ENCODE data around the gene RPAP2. TPM values are rescaled to one million over a fixed set of nuclear protein-coding genes. Genes with fewer than 3 reads are reported as not detected.

Gene RPAP2
- total and polyA plus RNA-seq, 2 donors (not counting 3 experiments of a cell fraction or from before 2014, with no cell fraction given): 4.3 to 24.9 TPM

DNA sequence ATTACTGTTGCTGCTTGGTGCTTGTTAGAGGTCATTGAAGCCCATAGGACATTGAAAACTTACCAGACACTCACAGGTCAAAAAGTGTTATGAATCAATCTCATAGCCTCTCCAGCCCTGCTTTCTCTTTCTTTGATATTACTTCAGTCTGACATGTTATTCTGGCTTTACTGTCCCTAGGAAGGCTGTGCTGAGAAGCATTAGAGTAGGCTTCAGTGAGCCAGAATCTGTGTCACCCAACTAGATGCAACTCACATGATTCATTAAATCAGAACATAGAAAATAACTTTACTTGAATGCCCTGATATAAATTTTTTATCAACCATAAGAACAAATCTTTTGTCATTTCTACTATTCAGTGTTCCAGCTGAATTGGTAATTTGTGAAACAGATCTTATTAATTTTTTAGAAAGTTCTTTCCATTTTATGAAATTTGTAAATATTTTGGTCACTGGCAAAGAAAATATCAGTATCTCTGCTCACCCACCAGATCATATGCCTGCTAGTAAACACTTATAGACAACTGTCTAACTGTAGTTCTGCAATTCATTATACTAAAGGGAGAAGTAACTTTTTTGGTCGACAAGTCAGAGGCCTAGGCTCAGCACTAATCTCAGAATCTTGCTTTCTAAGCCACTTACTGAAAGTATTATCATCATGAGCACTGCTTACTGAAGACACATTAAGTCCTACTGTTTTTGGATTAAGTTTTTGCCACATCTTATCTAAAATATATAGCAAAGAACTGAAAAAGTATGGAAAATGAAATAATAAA lies 48.2 kb downstream of the RPAP2 start:
- H3K27ac ChIP-seq (ENCODE audit: insufficient read depth, low read depth, low read length): no peak overlapping the region
- DNase-seq (ENCODE audit: low read depth, low spot score) (no peak), FAIRE-seq (no peak)
- ChIA-PET CTCF (interaction anchor here (1.3 kb wide), 1 partner anchor 29 kb away, joined by 5 read pairs; no protein-coding TSS in a partner anchor), POLR2A (no interaction called here)
- H3K9me1 ChIP-seq (replicated peaks; ENCODE audit: control insufficient read depth, extremely low read depth, insufficient read depth, low read length): no peaks in the 10 kb centered on the region
- H3K9me3 ChIP-seq (replicated peaks; ENCODE audit: control insufficient read depth, insufficient read depth, low read length): no peaks in the 10 kb centered on the region
- H3K4me1 ChIP-seq (ENCODE audit: control insufficient read depth, extremely low read depth, insufficient read depth, low read length): no peaks in the 10 kb centered on the region
- intact Hi-C loops (cut with micrococcal nuclease) (no loop called here), dilution Hi-C loops (cut with MboI; ENCODE audit: extremely low pct_ligation_motif_present, low sequenced_read_pairs) (no loop called here)
- H3K4me3 ChIP-seq (replicated peaks in 1 of 3; ENCODE audit: insufficient read depth in 1 of 3, low read depth in 1 of 3, low read length in 3 of 3): no peak overlapping the region
- H3K36me3 ChIP-seq (ENCODE audit: control insufficient read depth in 2 of 2, extremely low read depth in 1 of 2, insufficient read depth in 2 of 2, low read length in 2 of 2): no peaks in the 10 kb centered on the region
- H4K20me1 ChIP-seq (replicated peaks; ENCODE audit: control insufficient read depth, extremely low read depth, insufficient read depth, low read length): no peaks in the 10 kb centered on the region
- no peaks in the 10 kb centered on the region for H3K27me3 ChIP-seq (ENCODE audit: control insufficient read depth in 2 of 2, insufficient read depth in 2 of 2, low read length in 2 of 2)
- no peaks in the 10 kb centered on the region for H3K79me2 ChIP-seq (ENCODE audit: control insufficient read depth, insufficient read depth, low read length)
- no peak overlapping the region for H3K9ac ChIP-seq (replicated peaks; ENCODE audit: extremely low read depth, insufficient read depth, low read length)
- no peak for TF ChIP-seq GATA2 (IDR thresholded peaks at IDR 0.05; ENCODE audit: insufficient read depth, insufficient read length, low read depth, low read length)
- TF ChIP-seq, protein P1, sequence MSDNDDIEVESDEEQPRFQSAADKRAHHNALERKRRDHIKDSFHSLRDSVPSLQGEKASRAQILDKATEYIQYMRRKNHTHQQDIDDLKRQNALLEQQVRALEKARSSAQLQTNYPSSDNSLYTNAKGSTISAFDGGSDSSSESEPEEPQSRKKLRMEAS (IDR thresholded peaks at IDR 0.05; ENCODE audit: insufficient read depth, insufficient read length): no peak
- no peak for TF ChIP-seq MYC (IDR thresholded peaks at IDR 0.05; ENCODE audit: low read depth, low read length)
- no peak for TF ChIP-seq JUN (IDR thresholded peaks at IDR 0.05; ENCODE audit: borderline replicate concordance, insufficient read depth, insufficient read length, low read depth)
- TF ChIP-seq POLR2A (IDR thresholded peaks at IDR 0.05; ENCODE audit: low read depth, low read length): no peak
- no peak for TF ChIP-seq POLR2AphosphoS5 (IDR thresholded peaks at IDR 0.05; ENCODE audit: insufficient read depth, low read depth, low read length)
- TF ChIP-seq FOS (IDR thresholded peaks at IDR 0.05; ENCODE audit: borderline replicate concordance, insufficient read depth, low read length): no peak
- no peak for TF ChIP-seq EZH2 (IDR thresholded peaks at IDR 0.05; ENCODE audit: borderline replicate concordance, low read depth, low read length, severe bottlenecking)
- TF ChIP-seq, protein P2, sequence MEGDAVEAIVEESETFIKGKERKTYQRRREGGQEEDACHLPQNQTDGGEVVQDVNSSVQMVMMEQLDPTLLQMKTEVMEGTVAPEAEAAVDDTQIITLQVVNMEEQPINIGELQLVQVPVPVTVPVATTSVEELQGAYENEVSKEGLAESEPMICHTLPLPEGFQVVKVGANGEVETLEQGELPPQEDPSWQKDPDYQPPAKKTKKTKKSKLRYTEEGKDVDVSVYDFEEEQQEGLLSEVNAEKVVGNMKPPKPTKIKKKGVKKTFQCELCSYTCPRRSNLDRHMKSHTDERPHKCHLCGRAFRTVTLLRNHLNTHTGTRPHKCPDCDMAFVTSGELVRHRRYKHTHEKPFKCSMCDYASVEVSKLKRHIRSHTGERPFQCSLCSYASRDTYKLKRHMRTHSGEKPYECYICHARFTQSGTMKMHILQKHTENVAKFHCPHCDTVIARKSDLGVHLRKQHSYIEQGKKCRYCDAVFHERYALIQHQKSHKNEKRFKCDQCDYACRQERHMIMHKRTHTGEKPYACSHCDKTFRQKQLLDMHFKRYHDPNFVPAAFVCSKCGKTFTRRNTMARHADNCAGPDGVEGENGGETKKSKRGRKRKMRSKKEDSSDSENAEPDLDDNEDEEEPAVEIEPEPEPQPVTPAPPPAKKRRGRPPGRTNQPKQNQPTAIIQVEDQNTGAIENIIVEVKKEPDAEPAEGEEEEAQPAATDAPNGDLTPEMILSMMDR (IDR thresholded peaks at IDR 0.05; ENCODE audit: extremely low read depth in 1 of 2, insufficient read depth in 1 of 2, low read depth in 1 of 2, low read length in 2 of 2): no peak
- no peak overlapping the region for H2AFZ ChIP-seq (ENCODE audit: low read depth, low read length)
- no TSS peak for BruUV-seq (replicated peaks)
- H3K4me2 ChIP-seq (ENCODE audit: insufficient read depth, low read length): no peak overlapping the region

Data from endothelial cell of umbilical vein (primary cell).